Karpas-422 (cell line): Measurements from ENCODE around the gene MT3. TPM values are rescaled to one million over a fixed set of nuclear protein-coding genes. Genes with fewer than 3 reads are reported as not detected.
A peak's percentile ranks its signal among the peaks of the same experiment; 100 is the strongest.

Source experiments
- DNase-seq: peaks from one replicate; pipeline ENCODE4 v3.0.0-alpha.2; 2015
- H2AFZ ChIP-seq: fragments of 200-600 bp; sonication (generic); 2 replicates; pipeline ENCODE4 v1.6.1; 2014; ENCODE audit warnings: antibody characterized with exemption, low read length, mixed read lengths
- H3K27ac ChIP-seq: fragments of 200-600 bp; sonication (generic); 2 replicates; pipeline ENCODE4 v1.5.1; 2014; ENCODE audit warnings: mild to moderate bottlenecking, low read length, moderate library complexity
- H3K27me3 ChIP-seq: fragments of 200-600 bp; sonication (generic); 2 replicates; pipeline ENCODE4 v1.6.1; 2014; ENCODE audit warnings: low read length, mixed read lengths
- H3K36me3 ChIP-seq: fragments of 200-600 bp; sonication (generic); 2 replicates; pipeline ENCODE4 v1.6.1; 2014; ENCODE audit warnings: low read length, mixed read lengths; ENCODE audit not compliant: insufficient read depth
- H3K4me1 ChIP-seq: fragments of 200-600 bp; sonication (generic); 2 replicates; pipeline ENCODE4 v1.6.1; 2014; ENCODE audit warnings: mild to moderate bottlenecking, low read length, mixed read lengths
- H3K4me2 ChIP-seq: fragments of 200-600 bp; sonication (generic); 2 replicates; pipeline ENCODE4 v1.6.1; 2014; ENCODE audit warnings: low read length, low read depth, mild to moderate bottlenecking; ENCODE audit not compliant: poor library complexity, severe bottlenecking
- H3K4me3 ChIP-seq: fragments of 200-600 bp; sonication (generic); 2 replicates; pipeline ENCODE4 v1.5.1; 2014; ENCODE audit warnings: mild to moderate bottlenecking, antibody characterized with exemption, low read length, mixed read lengths
- H3K79me2 ChIP-seq: fragments of 200-600 bp; sonication (generic); 2 replicates; pipeline ENCODE4 v1.6.1; 2014; ENCODE audit warnings: mild to moderate bottlenecking, low read length, mixed read lengths
- H3K9ac ChIP-seq: fragments of 200-600 bp; sonication (generic); 2 replicates; pipeline ENCODE4 v1.6.0; 2014; ENCODE audit warnings: low read length
- H3K9me2 ChIP-seq: fragments of 200-600 bp; sonication (generic), shearing (Covaris generic); replicated peaks from 2 replicates; pipeline ENCODE4 v1.6.0; 2014; ENCODE audit warnings: mild to moderate bottlenecking, low read length, moderate library complexity; ENCODE audit not compliant: insufficient read depth
- H3K9me3 ChIP-seq: fragments of 300-700, 200-600 bp; sonication (generic); 2 replicates; pipeline ENCODE4 v1.6.1; 2014; ENCODE audit warnings: low read length, mixed read lengths
- H4K20me1 ChIP-seq: fragments of 200-600 bp; sonication (generic); 2 replicates; pipeline ENCODE4 v1.6.1; 2014; ENCODE audit warnings: mild to moderate bottlenecking, antibody characterized with exemption, low read length, low read depth; ENCODE audit not compliant: insufficient read depth
- total RNA-seq: library from RNA; depleted of rRNA; stranded (reverse); fragments of >200 nt; shearing (Covaris generic); gene quantifications from 2 replicates; pipeline ENCODE4 v1.2.3, GENCODE V29; 2014; ENCODE audit warnings: low replicate concordance

Gene MT3
- total RNA-seq, 1 experiment from 2014 or later = not detected

GRCh38 chr16:56605475-56605874 lies 16.1 kb downstream of the MT3 start:
- H3K36me3 ChIP-seq = no peaks in the 10 kb centered on the region
- no peaks in the 10 kb centered on the region for H3K79me2 ChIP-seq
- H3K27me3 ChIP-seq = no peaks in the 10 kb centered on the region
- no peak for DNase-seq
- H3K9me2 ChIP-seq = no peaks in the 10 kb centered on the region
- H3K27ac ChIP-seq = no peak overlapping the region
- no peak overlapping the region for H2AFZ ChIP-seq
- H3K4me2 ChIP-seq = no peak overlapping the region
- H3K9ac ChIP-seq = no peak overlapping the region
- peaks cover 21% of the 10 kb centered on the region for H3K4me1 ChIP-seq
- no peaks in the 10 kb centered on the region for H3K9me3 ChIP-seq
- no peak overlapping the region for H3K4me3 ChIP-seq
- H4K20me1 ChIP-seq = no peaks in the 10 kb centered on the region

- no peaks in the 10 kb centered on the region for H3K9me2 ChIP-seq
- no peaks in the 10 kb centered on the region for H4K20me1 ChIP-seq
- H3K79me2 ChIP-seq = no peaks in the 10 kb centered on the region
- no peak overlapping the region for H3K9ac ChIP-seq
- no peak overlapping the region for H3K4me2 ChIP-seq
- H3K36me3 ChIP-seq = no peaks in the 10 kb centered on the region
- no peak overlapping the region for H3K4me3 ChIP-seq
- no peak overlapping the region for H2AFZ ChIP-seq
- DNase-seq = no peak
- peaks cover 27% of the 10 kb centered on the region for H3K4me1 ChIP-seq
- H3K27ac ChIP-seq = no peak overlapping the region
- H3K27me3 ChIP-seq = no peaks in the 10 kb centered on the region
- no peaks in the 10 kb centered on the region for H3K9me3 ChIP-seq
Observed at GRCh38 chr16:56606071-56606475, 16.7 kb downstream of the MT3 start.

DNA sequence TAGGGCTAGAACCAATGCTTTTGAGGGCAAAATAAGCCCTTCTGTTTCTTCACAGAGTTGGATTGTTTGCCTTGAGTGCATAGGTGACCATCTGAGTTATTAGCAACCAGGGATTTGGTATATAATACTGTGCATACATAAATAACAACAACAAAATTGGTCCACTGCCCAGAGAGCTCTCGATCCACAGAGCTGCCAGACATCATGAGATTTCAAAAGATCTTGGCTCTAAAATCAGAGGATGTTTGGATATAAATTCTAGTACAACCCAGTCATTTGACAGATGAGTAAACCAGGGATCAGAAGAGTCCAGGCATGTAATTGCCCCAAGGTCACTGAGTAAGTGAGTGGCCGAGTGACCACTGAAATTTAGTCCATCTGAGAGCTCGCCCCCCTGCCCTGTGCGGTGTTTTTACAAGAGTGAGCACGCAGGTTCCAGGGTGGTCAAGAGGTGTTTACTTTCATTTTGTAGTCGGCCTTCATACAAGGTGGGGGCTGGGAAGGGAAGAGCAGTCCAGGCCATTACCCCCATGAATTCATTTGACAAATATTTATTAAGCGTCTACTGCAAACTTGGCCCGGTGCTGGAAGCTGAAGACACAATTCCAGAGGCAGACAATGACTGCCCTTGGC lies 17.3 kb downstream of the MT3 start:
- Histone ChIP-seq H3K4me1 (peaks cover 32% of the 10 kb centered on the region), H2AFZ (no peak overlapping the region), H3K79me2 (no peaks in the 10 kb centered on the region), H3K9ac (no peak overlapping the region), H3K4me2 (no peak overlapping the region), H3K9me2 (no peaks in the 10 kb centered on the region), H3K27me3 (no peaks in the 10 kb centered on the region), H3K27ac (no peak overlapping the region), H3K4me3 (no peak overlapping the region), H4K20me1 (no peaks in the 10 kb centered on the region), H3K36me3 (no peaks in the 10 kb centered on the region), H3K9me3 (no peaks in the 10 kb centered on the region)
- DNase-seq = no peak

DNA sequence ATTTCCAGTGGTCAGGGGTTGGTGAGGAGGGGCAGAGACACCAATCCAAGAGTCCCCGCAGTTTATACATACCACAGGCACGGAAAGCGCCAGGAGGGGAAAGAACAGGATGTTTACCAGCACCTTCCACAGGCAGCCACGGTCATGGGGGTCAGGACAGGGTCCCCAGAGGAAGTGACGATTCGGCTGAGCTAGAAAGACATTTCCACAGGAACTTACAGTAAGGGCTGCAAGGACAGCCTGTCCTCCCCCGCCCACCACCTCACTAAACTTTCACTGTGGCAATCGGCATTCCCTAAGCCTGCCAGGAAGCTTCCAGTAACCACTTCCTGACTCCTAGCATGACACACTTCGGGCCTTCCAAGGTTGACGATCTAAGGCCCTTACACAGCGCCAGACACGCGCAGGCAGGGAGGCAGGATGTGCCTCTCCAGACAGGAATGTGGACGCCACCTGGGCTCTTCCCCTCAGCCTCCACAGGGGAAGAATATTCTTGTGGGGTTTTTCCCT lies 17.8 kb downstream of the MT3 start:
- no peaks in the 10 kb centered on the region for H3K9me3 ChIP-seq
- no peaks in the 10 kb centered on the region for H3K9me2 ChIP-seq
- H3K4me3 ChIP-seq = no peak overlapping the region
- H4K20me1 ChIP-seq = no peaks in the 10 kb centered on the region
- H3K27ac ChIP-seq = no peak overlapping the region
- DNase-seq = no peak
- H3K27me3 ChIP-seq = no peaks in the 10 kb centered on the region
- no peaks in the 10 kb centered on the region for H3K79me2 ChIP-seq
- H3K9ac ChIP-seq = no peak overlapping the region
- no peak overlapping the region for H2AFZ ChIP-seq
- no peaks in the 10 kb centered on the region for H3K36me3 ChIP-seq
- H3K4me2 ChIP-seq = no peak overlapping the region
- peaks cover 34% of the 10 kb centered on the region for H3K4me1 ChIP-seq

DNA sequence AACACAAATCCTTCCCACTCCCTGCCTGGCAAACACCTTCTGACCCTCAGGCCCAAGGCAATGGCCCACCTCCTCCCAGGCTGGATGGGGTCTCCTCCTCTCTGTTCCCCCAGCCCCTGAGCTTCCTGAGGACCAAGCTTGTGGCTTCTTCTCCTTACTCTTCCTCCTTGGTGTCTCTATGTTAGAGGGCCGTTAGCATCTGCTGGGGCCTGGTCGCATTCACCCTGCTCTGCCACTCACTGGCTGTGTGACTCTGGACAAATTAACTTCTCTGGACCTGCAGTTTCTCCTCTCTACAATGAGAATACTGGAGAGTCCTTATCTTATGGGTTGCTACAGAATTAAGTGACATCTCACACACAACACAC lies 18.3 kb downstream of the MT3 start:
- Histone ChIP-seq H4K20me1 (no peaks in the 10 kb centered on the region), H3K36me3 (no peaks in the 10 kb centered on the region), H3K27ac (no peak overlapping the region), H3K9me3 (no peaks in the 10 kb centered on the region), H3K9me2 (no peaks in the 10 kb centered on the region), H3K9ac (peak overlapping the region; percentile 77), H3K4me3 (peak overlapping the region; percentile 78), H2AFZ (peak overlapping the region; percentile 85), H3K4me2 (peak overlapping the region; percentile 97), H3K4me1 (peaks cover 34% of the 10 kb centered on the region), H3K79me2 (no peaks in the 10 kb centered on the region), H3K27me3 (no peaks in the 10 kb centered on the region)
- no peak for DNase-seq

DNA sequence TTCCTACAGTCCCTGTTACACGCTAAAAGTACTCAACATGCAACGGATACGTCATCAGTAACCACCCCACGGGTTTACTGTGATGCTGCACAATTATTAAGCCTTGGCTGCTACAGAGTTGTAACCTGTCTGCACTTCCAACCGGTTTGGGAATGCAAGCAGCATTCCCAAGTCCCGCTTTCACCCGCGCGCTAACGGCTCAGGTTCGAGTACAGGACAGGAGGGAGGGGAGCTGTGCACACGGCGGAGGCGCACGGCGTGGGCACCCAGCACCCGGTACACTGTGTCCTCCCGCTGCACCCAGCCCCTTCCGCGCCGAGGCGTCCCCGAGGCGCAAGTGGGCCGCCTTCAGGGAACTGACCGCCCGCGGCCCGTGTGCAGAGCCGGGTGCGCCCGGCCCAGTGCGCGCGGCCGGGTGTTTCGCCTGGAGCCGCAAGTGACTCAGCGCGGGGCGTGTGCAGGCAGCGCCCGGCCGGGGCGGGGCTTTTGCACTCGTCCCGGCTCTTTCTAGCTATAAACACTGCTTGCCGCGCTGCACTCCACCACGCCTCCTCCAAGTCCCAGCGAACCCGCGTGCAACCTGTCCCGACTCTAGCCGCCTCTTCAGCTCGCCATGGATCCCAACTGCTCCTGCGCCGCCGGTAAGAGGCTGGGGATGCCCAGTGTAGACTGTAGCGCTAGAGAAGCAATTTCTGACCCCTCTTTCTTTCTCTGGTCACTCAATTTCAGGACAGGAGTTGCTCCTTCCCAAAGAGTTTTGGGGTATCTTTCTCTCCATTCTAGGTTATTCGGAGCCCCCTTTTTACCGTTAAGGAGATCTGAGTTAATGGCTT lies 18.9 kb downstream of the MT3 start, which contains the start of gene MT2A:
Gene MT2A (plus strand): TSS at position 542 of the 833 bp plus-strand sequence. CDS start 72 bp downstream, at position 614.
- Histone ChIP-seq H3K9me2 (no peaks in the 10 kb centered on the region), H3K4me3 (peak within 1 kb of the TSS; percentile 78), H3K27ac (peak within 1 kb of the TSS; percentile 84), H3K9ac (peak within 1 kb of the TSS; percentile 77), H3K79me2 (no peaks in the 10 kb centered on the region), H3K36me3 (no peaks in the 10 kb centered on the region), H2AFZ (peak within 1 kb of the TSS; percentile 85), H3K9me3 (no peaks in the 10 kb centered on the region), H4K20me1 (no peaks in the 10 kb centered on the region), H3K4me2 (peak within 1 kb of the TSS; percentile 97), H3K4me1 (peaks cover 34% of the 10 kb centered on the region), H3K27me3 (no peaks in the 10 kb centered on the region)
- DNase-seq = peak; percentile 98

GRCh38 chr16:56608876-56609462 lies 19.6 kb downstream of the MT3 start:
- Histone ChIP-seq H3K9me2 (no peaks in the 10 kb centered on the region), H3K27me3 (no peaks in the 10 kb centered on the region), H3K9ac (peak overlapping the region; percentile 77), H3K36me3 (no peaks in the 10 kb centered on the region), H4K20me1 (no peaks in the 10 kb centered on the region), H3K4me2 (peak overlapping the region; percentile 97), H3K9me3 (no peaks in the 10 kb centered on the region), H3K4me3 (peak overlapping the region; percentile 78), H2AFZ (no peak overlapping the region), H3K79me2 (no peaks in the 10 kb centered on the region), H3K4me1 (peaks cover 34% of the 10 kb centered on the region), H3K27ac (peak overlapping the region; percentile 84)
- DNase-seq = peak; percentile 48

DNA sequence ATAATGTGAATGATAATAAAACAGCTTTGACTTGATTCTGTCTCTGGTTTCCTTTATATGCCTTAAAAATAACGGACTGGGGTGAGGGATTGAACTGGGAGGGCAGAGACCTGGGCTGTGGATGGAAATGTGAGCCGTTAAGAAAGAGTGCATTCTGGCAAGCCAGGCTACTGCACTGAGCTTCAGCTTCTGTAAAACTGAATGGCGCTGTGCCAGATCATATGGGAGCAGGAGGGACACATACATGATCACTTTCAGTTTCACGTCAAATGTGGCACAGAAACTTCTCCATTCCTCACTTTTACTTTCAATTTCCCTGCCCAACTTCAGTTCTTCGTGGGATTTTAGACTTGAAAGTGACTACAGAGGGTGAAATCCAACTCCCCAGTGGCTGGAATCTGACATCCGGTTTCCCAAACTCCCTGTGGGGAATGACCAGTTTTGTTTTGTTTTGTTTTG lies 20.2 kb downstream of the MT3 start:
- H3K27me3 ChIP-seq = no peaks in the 10 kb centered on the region
- no peaks in the 10 kb centered on the region for H4K20me1 ChIP-seq
- peak overlapping the region; percentile 84 for H3K27ac ChIP-seq
- H3K9me3 ChIP-seq = no peaks in the 10 kb centered on the region
- peaks cover 34% of the 10 kb centered on the region for H3K4me1 ChIP-seq
- peak; percentile 91 for DNase-seq
- peak overlapping the region; percentile 78 for H3K4me3 ChIP-seq
- no peaks in the 10 kb centered on the region for H3K79me2 ChIP-seq
- H3K4me2 ChIP-seq = peak overlapping the region; percentile 97
- H3K36me3 ChIP-seq = no peaks in the 10 kb centered on the region
- no peaks in the 10 kb centered on the region for H3K9me2 ChIP-seq
- no peak overlapping the region for H2AFZ ChIP-seq
- H3K9ac ChIP-seq = peak overlapping the region; percentile 77
